Mucosa of descending colon (tissue), 3 donors: ENCODE data around the gene PCSK5. TPM values are rescaled to one million over a fixed set of nuclear protein-coding genes. Genes with fewer than 3 reads are reported as not detected.

Experiments
- ATAC-seq: fragments of 200-7000 bp; cut with Tn5 transposase; one replicate; pipeline ENCODE4 v1.9.1; 2020; ENCODE audit warnings: mild to moderate bottlenecking, moderate library complexity
- DNase-seq, 3 donors: peaks; one replicate each; pipeline ENCODE4 v3.0.0-alpha.2; 2020
- H3K36me3 ChIP-seq: fragments of 200-600 bp; one replicate; pipeline ENCODE4 v1.8.0; 2021; ENCODE audit warnings: low read depth, mild to moderate bottlenecking
- H3K4me1 ChIP-seq: fragments of 200-600 bp; one replicate; pipeline ENCODE4 v1.8.0; 2021; ENCODE audit warnings: low read depth, mild to moderate bottlenecking
- H3K4me3 ChIP-seq: fragments of 200-600 bp; one replicate; pipeline ENCODE4 v1.8.0; 2021; ENCODE audit warnings: mild to moderate bottlenecking
- H3K9me3 ChIP-seq: fragments of 200-600 bp; one replicate; pipeline ENCODE4 v1.8.0; 2021; ENCODE audit warnings: mild to moderate bottlenecking
- intact Hi-C, 2 donors: fragments of 100-400 bp; cut with DNase I in 1 of 2; cut with micrococcal nuclease in 1 of 2; formaldehyde crosslinking; loops; one replicate each; pipeline versions ENCODE4 v1.11.0 to v1.11.1; 2022; cut with DNase I, micrococcal nuclease
- total RNA-seq, 3 donors: library from RNA; stranded (reverse); fragmentation: NEBNext Ultra II Directional in 2 of 3; extraction: Animal tissue kit (Norgen Biotek cat#: 25700) in 2 of 3; gene quantifications; one replicate each; pipeline versions ENCODE4 v1.2.1 to v1.2.4, GENCODE V29; 2021 to 2023
- TF ChIP-seq, protein P1 (sequence below): fragments of 200-600 bp; IDR thresholded peaks from one replicate; pipeline ENCODE4 v1.8.0; 2022; ENCODE audit warnings: antibody characterized with exemption, mild to moderate bottlenecking
- donor health status: DM: no; HTN: no; CAD: no; lungs with moderate emphysema.
- donor health status: DM: no; HTN: no; CAD: no.
- donor health status: DM: no; HTN: yes; CAD: no.

The PCSK5 gene
- total RNA-seq, 3 donors from 2014 or later: 44.3 to 82.0 (median 53.3) TPM

DNA sequence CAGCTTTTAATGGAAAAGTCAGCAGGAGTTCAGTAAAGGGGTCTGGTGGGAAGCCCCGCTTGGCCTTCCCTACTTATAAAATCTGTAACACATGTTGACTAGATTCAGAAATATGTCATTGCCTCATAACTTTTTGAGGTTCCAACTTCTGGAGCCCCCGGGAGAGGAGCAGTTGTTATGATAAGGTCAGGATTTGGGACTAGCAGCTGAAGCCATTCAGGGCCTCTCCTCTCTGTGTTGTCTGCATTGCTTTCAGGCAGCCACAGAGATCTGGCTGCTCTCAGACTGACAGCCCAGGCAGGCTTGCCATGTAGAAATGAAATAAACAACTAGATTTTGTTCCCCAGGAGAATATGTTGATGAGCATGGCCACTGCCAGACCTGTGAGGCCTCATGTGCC, 336.7 kb downstream of the PCSK5 start:
- no peaks in the 10 kb centered on the region for H3K9me3 ChIP-seq
- DNase-seq (no peak), ATAC-seq (no peak)
- no peak overlapping the region for H3K4me3 ChIP-seq
- TF ChIP-seq, protein P1, sequence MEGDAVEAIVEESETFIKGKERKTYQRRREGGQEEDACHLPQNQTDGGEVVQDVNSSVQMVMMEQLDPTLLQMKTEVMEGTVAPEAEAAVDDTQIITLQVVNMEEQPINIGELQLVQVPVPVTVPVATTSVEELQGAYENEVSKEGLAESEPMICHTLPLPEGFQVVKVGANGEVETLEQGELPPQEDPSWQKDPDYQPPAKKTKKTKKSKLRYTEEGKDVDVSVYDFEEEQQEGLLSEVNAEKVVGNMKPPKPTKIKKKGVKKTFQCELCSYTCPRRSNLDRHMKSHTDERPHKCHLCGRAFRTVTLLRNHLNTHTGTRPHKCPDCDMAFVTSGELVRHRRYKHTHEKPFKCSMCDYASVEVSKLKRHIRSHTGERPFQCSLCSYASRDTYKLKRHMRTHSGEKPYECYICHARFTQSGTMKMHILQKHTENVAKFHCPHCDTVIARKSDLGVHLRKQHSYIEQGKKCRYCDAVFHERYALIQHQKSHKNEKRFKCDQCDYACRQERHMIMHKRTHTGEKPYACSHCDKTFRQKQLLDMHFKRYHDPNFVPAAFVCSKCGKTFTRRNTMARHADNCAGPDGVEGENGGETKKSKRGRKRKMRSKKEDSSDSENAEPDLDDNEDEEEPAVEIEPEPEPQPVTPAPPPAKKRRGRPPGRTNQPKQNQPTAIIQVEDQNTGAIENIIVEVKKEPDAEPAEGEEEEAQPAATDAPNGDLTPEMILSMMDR: no peak
- no peaks in the 10 kb centered on the region for H3K4me1 ChIP-seq
- intact Hi-C loops: no loop called here
- H3K36me3 ChIP-seq: no peaks in the 10 kb centered on the region

DNA sequence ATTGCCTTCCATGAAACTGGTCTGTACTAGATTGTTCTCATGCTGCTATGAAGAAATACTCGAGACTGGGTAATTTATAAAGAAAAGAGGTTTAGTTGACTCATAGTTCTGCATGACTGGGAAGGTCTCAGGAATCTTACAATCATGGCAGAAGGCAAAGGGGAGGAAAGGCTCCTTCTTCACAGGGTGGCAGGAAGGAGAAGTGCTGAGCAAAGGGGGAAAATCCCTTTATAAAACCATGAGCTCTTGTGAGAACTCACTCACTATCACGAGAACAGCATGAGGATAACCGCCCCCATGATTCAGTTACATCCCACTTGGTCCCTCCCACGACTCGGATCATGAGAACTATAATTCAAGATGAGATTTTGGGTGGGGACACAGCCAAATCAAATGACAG, 340.5 kb downstream of the PCSK5 start:
- DNase-seq (no peak), ATAC-seq (no peak)
- TF ChIP-seq, protein P1: no peak
- Histone ChIP-seq H3K9me3 (no peaks in the 10 kb centered on the region), H3K36me3 (no peaks in the 10 kb centered on the region), H3K4me1 (no peaks in the 10 kb centered on the region), H3K4me3 (no peak overlapping the region)
- intact Hi-C loops: no loop called here

DNA sequence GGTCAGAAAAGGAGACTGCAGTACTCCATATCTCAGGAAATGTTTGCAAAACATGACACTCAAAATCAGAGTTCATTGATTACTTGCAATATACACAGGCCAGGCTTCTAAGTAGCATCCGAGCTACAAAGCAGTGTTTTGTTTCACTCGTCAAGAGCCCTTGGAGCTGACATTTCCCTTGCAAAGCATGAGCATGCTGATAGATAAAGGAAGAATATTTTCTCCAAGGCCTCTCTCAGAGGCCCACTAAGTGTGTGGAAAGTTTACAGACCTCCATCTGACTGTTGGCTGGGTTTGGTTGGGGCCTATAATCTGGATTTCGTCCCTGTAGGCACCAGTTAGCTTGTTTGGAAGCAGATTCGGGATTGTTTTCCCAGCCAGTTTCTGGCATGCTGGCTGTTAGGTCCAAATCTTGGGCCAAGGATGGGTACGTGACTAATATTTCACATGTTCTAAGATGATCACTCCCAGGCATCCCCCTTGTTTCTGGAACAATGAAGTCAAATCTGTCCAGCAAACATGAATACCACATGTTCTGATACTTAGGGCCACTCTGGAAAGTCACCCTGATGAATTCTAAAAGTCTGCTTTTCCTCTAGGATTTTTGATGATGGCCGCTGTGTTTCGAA, 342.5 kb downstream of the PCSK5 start:
- Histone ChIP-seq H3K36me3 (no peaks in the 10 kb centered on the region), H3K9me3 (no peaks in the 10 kb centered on the region), H3K4me3 (no peak overlapping the region), H3K4me1 (no peaks in the 10 kb centered on the region)
- intact Hi-C loops: no loop called here
- no peak for ATAC-seq
- TF ChIP-seq, protein P1: no peak
- no peak for DNase-seq

GRCh38 chr9:76240578-76240977, 350.1 kb downstream of the PCSK5 start:
- DNase-seq (no peak), ATAC-seq (no peak)
- no peaks in the 10 kb centered on the region for H3K4me1 ChIP-seq
- H3K36me3 ChIP-seq: no peaks in the 10 kb centered on the region
- no peak overlapping the region for H3K4me3 ChIP-seq
- intact Hi-C loops: no loop called here
- TF ChIP-seq, protein P1: no peak
- H3K9me3 ChIP-seq: no peaks in the 10 kb centered on the region

DNA sequence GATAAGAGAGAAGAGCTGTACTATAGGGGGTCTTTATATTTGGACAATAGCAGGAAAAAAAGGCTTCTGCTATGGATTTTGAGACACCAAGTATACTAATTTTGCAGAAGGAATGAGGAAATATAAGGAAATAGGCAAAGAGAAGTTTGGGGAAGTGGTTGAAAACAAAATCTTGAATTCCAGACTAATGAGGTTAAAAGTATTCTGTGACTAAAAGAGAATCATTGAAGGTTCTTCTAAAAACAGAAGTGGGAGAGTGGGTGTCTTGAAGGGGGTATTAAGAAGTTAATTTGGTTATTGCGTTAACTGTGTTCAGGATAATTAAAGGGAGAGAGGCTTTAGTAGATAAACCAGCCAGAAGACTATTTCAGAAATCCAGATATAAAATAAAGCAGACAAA, 355.0 kb downstream of the PCSK5 start:
- Histone ChIP-seq H3K4me3 (no peak overlapping the region), H3K9me3 (no peaks in the 10 kb centered on the region), H3K4me1 (no peaks in the 10 kb centered on the region), H3K36me3 (no peaks in the 10 kb centered on the region)
- DNase-seq: no peak
- intact Hi-C loops: no loop called here
- TF ChIP-seq, protein P1: no peak
- ATAC-seq: no peak

DNA sequence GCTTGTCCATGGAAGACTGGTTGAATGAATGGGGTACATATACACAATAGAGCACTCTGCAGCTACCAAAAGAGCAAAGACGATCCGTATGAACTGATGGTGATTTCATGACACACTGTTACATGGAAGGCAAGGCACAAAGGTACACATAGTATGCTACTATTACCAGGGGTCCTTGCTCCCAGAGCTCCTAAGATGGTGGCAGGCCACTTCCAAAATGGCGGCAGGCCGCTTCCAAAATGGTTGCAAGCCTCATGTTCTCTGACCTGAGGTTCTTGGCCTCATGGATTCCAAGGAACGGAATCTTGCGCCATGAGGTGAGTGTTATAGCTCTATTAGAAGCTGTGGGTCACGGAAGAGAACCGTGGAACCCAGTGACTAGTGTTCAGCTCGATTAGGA, 356.2 kb downstream of the PCSK5 start:
- no peak for DNase-seq
- Histone ChIP-seq H3K4me1 (no peaks in the 10 kb centered on the region), H3K4me3 (no peak overlapping the region), H3K36me3 (no peaks in the 10 kb centered on the region), H3K9me3 (no peaks in the 10 kb centered on the region)
- TF ChIP-seq, protein P1: no peak
- intact Hi-C loops: no loop called here
- ATAC-seq: no peak
